Gastroesophageal sphincter (tissue), 3 donors: ENCODE results near the gene ABCA5.

Source experiments
- CTCF ChIP-seq, 4 experiments: fragments of 200-600 bp in 2 of 4; fragments of 450-650 bp in 2 of 4; sonication (generic) in 1 of 4; IDR thresholded peaks; one replicate each; pipeline ENCODE4 v1.5.1; 2017 to 2019; ENCODE audit warnings: antibody characterized with exemption in 4 of 4, mild to moderate bottlenecking in 2 of 4, moderate library complexity in 2 of 4
- POLR2A ChIP-seq, 2 donors: fragments of 450-650 bp; IDR thresholded peaks; one replicate each; pipeline ENCODE4 v1.6.1; 2017; ENCODE audit warnings: antibody characterized with exemption in 2 of 2, mild to moderate bottlenecking in 2 of 2, moderate library complexity in 1 of 2
- POLR2AphosphoS5 ChIP-seq: sonication (generic); formaldehyde crosslinking; IDR thresholded peaks from one replicate; pipeline ENCODE4 v1.6.1; 2017; ENCODE audit warnings: antibody characterized with exemption

- TF ChIP-seq POLR2AphosphoS5 = no peak
- no peak for TF ChIP-seq CTCF (IDR thresholded peaks at IDR 0.05)
- no peak for TF ChIP-seq POLR2A (IDR thresholded peaks at IDR 0.05)
Observed at GRCh38 chr17:69198238-69198637, 128.7 kb downstream of the ABCA5 start.
